GM12878 (cell line): Measurements from ENCODE around the gene MCM8. TPM values are rescaled to one million over a fixed set of nuclear protein-coding genes. Genes with fewer than 3 reads are reported as not detected.

Experiments used
- ATAC-seq: fragments of 200-7000 bp; cut with Tn5 transposase; 3 replicates; pipeline ENCODE4 v1.9.1; 2020; ENCODE audit warnings: mild to moderate bottlenecking, moderate library complexity
- BruUV-seq: library from RNA; stranded (reverse); fragments of 400-500 nt; replicated peaks from 2 replicates; lab custom pipeline; 2021; lab: Mats Ljungman, UMichigan
- CTCF ChIA-PET: fragments of 300-600 bp; sonication (Branson Sonifier 250); formaldehyde crosslinking; extraction: SDS; loops from one replicate; lab custom pipeline; 2021; ENCODE audit warnings: inconsistent platforms; lab: Yijun Ruan, JAX
- POLR2A ChIA-PET: fragments of 350-600 bp; formaldehyde crosslinking; extraction: SDS; loops from one replicate; lab custom pipeline; 2021; ENCODE audit warnings: inconsistent platforms; lab: Charles Lee
- RAD21 ChIA-PET: fragments of 300-600 bp; sonication (Branson Sonifier 250); formaldehyde crosslinking; loops from one replicate; lab custom pipeline; 2023; ENCODE audit warnings: antibody characterized with exemption; ENCODE audit not compliant: unreplicated experiment; lab: Charles Lee
- SMC1A ChIA-PET: fragments of 300-600 bp; sonication (Branson Sonifier 250); formaldehyde crosslinking; loops from one replicate; lab custom pipeline; 2023; ENCODE audit not compliant: unreplicated experiment, uncharacterized antibody; lab: Charles Lee
- DNase-seq: peaks from one replicate; pipeline ENCODE4 v3.0.0-alpha.2; 2011; ENCODE audit warnings: low read depth, low spot score
- FAIRE-seq: peaks from 3 replicates; lab custom pipeline; 2011; peaks lifted over from hg19 to GRCh38; lab: Jason Lieb, UNC
- H2AFZ ChIP-seq: 2 replicates; pipeline ENCODE4 v1.6.0; 2011; ENCODE audit warnings: low read depth, low read length, control low read depth; ENCODE audit not compliant: control insufficient read depth
- H3K27ac ChIP-seq: 2 replicates; pipeline ENCODE4 v1.5.1; 2011; ENCODE audit warnings: control low read depth; ENCODE audit not compliant: control insufficient read depth, insufficient read depth
- H3K27me3 ChIP-seq, 2 experiments: replicated peaks in 1 of 2; 2 replicates each; pipeline versions ENCODE4 v1.6.0 to v1.6.1; 2011; ENCODE audit warnings: low read length in 1 of 2; ENCODE audit not compliant: control insufficient read depth in 2 of 2, insufficient read depth in 2 of 2
- H3K36me3 ChIP-seq, 2 experiments: 2 replicates each; pipeline ENCODE4 v1.5.1; 2011; ENCODE audit warnings: low read length in 1 of 2; ENCODE audit not compliant: control insufficient read depth in 2 of 2, insufficient read depth in 2 of 2
- H3K4me1 ChIP-seq: 2 replicates; pipeline ENCODE4 v1.6.1; 2011; ENCODE audit warnings: mild to moderate bottlenecking, low read length, moderate library complexity, mixed read lengths; ENCODE audit not compliant: control insufficient read depth, insufficient read depth
- H3K4me2 ChIP-seq: 2 replicates; pipeline ENCODE4 v1.6.0; 2011; ENCODE audit warnings: control low read depth; ENCODE audit not compliant: control insufficient read depth, insufficient read depth
- H3K4me3 ChIP-seq: fragments of 200-600 bp; sonication (generic); 2 replicates; pipeline ENCODE4 v1.5.1; 2016
- H3K79me2 ChIP-seq: 2 replicates; pipeline ENCODE4 v1.6.0; 2011; ENCODE audit warnings: low read length; ENCODE audit not compliant: control insufficient read depth, insufficient read depth
- H3K9ac ChIP-seq: 2 replicates; pipeline ENCODE4 v1.8.0; 2011; ENCODE audit warnings: low read length, control low read depth, mixed read lengths; ENCODE audit not compliant: control insufficient read depth, insufficient read depth
- H3K9me3 ChIP-seq: replicated peaks from 3 replicates; pipeline ENCODE4 v1.5.1; 2011; ENCODE audit warnings: mild to moderate bottlenecking, low read length; ENCODE audit not compliant: control insufficient read depth, insufficient read depth
- H4K20me1 ChIP-seq: 2 replicates; pipeline ENCODE4 v1.6.0; 2011; ENCODE audit not compliant: control insufficient read depth, insufficient read depth
- EZH2 ChIP-seq: IDR thresholded peaks from 2 replicates; pipeline ENCODE4 v1.6.1; 2012; ENCODE audit warnings: low read depth, mild to moderate bottlenecking, control low read depth, inconsistent platforms, low read length, borderline replicate concordance; ENCODE audit not compliant: control insufficient read depth
- KLF5 ChIP-seq: fragments of 450-650 bp; IDR thresholded peaks from 2 replicates; pipeline ENCODE4 v1.6.1; 2014; ENCODE audit warnings: mild to moderate bottlenecking; ENCODE audit not compliant: partially characterized antibody
- NR2C1 ChIP-seq: fragments of 450-650 bp; IDR thresholded peaks from 2 replicates; pipeline ENCODE4 v1.6.1; 2017; ENCODE audit warnings: antibody characterized with exemption, mild to moderate bottlenecking, moderate library complexity
- POLR2AphosphoS2 ChIP-seq: IDR thresholded peaks from 2 replicates; pipeline ENCODE4 v1.6.1; 2011; ENCODE audit warnings: low read depth, mild to moderate bottlenecking, low read length, improper control_type of control experiment, moderate library complexity
- RAD51 ChIP-seq: fragments of 450-650 bp; IDR thresholded peaks from 2 replicates; pipeline ENCODE4 v1.6.1; 2016; ENCODE audit warnings: moderate library complexity, mild to moderate bottlenecking, inconsistent platforms
- ZNF24 ChIP-seq: fragments of 450-650 bp; IDR thresholded peaks from 2 replicates; pipeline ENCODE4 v1.6.1; 2017; ENCODE audit warnings: antibody characterized with exemption, mild to moderate bottlenecking
- ZSCAN29 ChIP-seq: fragments of 450-650 bp; IDR thresholded peaks from 2 replicates; pipeline ENCODE4 v1.6.1; 2017; ENCODE audit warnings: mild to moderate bottlenecking, moderate library complexity
- WGBS: methylation state at CpG from one replicate; pipeline ENCODE4 v1.1.6; 2016; ENCODE audit warnings: low lambda C conversion rate; ENCODE audit not compliant: insufficient replicate concordance, insufficient coverage; ENCODE audit errors: missing lambda C conversion rate; 5-methylcytosine and 5-hydroxymethylcytosine counted together
- in situ Hi-C: fragments of 300-500 bp; cut with MboI; formaldehyde crosslinking; loops from 9 replicates; pipeline ENCODE4 v1.14.3; 2018; ENCODE audit warnings: mixed read lengths
- intact Hi-C: fragments of 100-400 bp; cut with micrococcal nuclease; formaldehyde crosslinking; loops from one replicate; pipeline ENCODE4 v1.14.2; 2022; ENCODE audit not compliant: unreplicated experiment
- polyA plus RNA-seq, 11 experiments: library from polyadenylated mRNA; depleted of rRNA in 4 of 11; unstranded in 6 of 11; stranded (reverse) in 5 of 11; fragments of >200 nt; fragmentation: Nextera tagmentation in 4 of 11; fragmentation: Illumina TruSeq in 1 of 11; extraction: Ambion mirVana in 4 of 11; extraction: Trizol in 1 of 11; gene quantifications; 1 replicate in 1 of 11; 2 replicates in 10 of 11; pipeline versions ENCODE4 v1.2.1 to v1.2.3, GENCODE V29; 2011 to 2016; ENCODE audit warnings: inconsistent platforms in 2 of 11, missing spikeins in 2 of 11, low read depth in 1 of 11
- total RNA-seq, 4 experiments: library from RNA; depleted of rRNA in 3 of 4; stranded (reverse); fragments of >200 nt in 3 of 4; fragmentation: Illumina TruSeq in 1 of 4; extraction: Trizol in 1 of 4; gene quantifications; 2 replicates each; pipeline versions ENCODE4 v1.2.1 to v1.2.3, GENCODE V29; 2013 to 2021
- TF ChIP-seq, protein P1 (sequence below): IDR thresholded peaks from 2 replicates; pipeline ENCODE4 v1.6.1; 2011; ENCODE audit warnings: mild to moderate bottlenecking, low read depth, low read length, moderate library complexity; ENCODE audit not compliant: insufficient replicate concordance
- TF ChIP-seq, protein P2 (sequence below): fragments of 450-650 bp; IDR thresholded peaks from 2 replicates; pipeline ENCODE4 v1.6.1; 2017; ENCODE audit warnings: antibody characterized with exemption, mild to moderate bottlenecking, moderate library complexity

Gene MCM8
- total and polyA plus RNA-seq, 10 of the 15 experiments (the other 5 are each of a cell fraction or from before 2014, with no cell fraction given): 3.2 to 28.2 (median 16.0) TPM

DNA sequence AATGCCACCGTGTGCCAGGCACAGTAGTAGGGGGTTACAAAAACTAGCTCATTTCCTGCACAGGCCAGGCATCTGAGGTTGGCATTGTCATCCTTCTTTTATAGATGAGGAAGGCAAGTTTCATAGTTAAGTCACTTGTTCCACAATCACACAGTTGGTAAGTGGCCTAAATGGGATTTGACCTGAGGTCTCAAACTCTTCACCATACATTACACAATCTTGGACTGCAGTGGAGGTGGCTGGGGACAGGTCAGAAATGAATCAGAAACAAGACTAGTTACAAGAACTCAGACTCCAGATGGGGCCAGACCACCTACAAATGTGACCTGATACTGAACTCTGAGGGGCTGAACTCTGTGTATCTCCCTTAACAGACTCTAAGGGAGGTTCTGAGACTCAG lies 49.5 kb upstream of the MCM8 start (continued):
- TF ChIP-seq NR2C1: no peak
- TF ChIP-seq, all 136 proteins: peak for 0

DNA sequence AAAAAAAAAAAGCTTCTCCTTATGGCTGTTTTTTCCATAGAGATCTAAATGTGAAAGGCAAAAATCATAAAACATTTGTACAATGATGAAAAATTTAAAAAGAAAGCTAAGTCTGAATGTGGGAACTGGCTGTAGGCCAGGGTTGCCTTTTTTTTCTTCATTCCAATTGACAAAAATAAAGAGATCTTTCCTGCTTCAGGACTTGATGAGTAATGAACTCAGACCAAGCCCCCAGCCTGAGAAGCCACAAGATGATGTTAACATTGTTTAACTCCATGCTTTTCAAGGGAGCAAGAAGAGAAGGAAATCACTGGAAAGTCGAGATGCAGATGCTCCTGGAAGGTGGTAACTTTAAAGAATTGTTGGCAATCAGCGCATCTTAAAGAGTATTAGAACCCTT lies 41.5 kb upstream of the MCM8 start:
- Histone ChIP-seq H3K36me3 (no peaks in the 10 kb centered on the region), H4K20me1 (no peaks in the 10 kb centered on the region), H3K27me3 (peaks cover 3% of the 10 kb centered on the region in 2 experiments; a peak in 2 of 4 replicates), H3K79me2 (no peaks in the 10 kb centered on the region), H2AFZ (no peak overlapping the region), H3K4me3 (no peak overlapping the region), H3K9ac (no peak overlapping the region), H3K4me1 (no peaks in the 10 kb centered on the region), H3K27ac (no peak overlapping the region), H3K9me3 (no peaks in the 10 kb centered on the region), H3K4me2 (no peak overlapping the region)
- intact Hi-C loops: no loop called here
- TF ChIP-seq EZH2 (no peak), RAD51 (no peak), ZNF24 (no peak), POLR2AphosphoS2 (no peak), ZSCAN29 (no peak), KLF5 (no peak)
- TF ChIP-seq, protein P1, sequence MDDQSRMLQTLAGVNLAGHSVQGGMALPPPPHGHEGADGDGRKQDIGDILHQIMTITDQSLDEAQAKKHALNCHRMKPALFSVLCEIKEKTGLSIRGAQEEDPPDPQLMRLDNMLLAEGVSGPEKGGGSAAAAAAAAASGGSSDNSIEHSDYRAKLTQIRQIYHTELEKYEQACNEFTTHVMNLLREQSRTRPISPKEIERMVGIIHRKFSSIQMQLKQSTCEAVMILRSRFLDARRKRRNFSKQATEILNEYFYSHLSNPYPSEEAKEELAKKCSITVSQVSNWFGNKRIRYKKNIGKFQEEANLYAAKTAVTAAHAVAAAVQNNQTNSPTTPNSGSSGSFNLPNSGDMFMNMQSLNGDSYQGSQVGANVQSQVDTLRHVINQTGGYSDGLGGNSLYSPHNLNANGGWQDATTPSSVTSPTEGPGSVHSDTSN: no peak
- TF ChIP-seq, protein P2, sequence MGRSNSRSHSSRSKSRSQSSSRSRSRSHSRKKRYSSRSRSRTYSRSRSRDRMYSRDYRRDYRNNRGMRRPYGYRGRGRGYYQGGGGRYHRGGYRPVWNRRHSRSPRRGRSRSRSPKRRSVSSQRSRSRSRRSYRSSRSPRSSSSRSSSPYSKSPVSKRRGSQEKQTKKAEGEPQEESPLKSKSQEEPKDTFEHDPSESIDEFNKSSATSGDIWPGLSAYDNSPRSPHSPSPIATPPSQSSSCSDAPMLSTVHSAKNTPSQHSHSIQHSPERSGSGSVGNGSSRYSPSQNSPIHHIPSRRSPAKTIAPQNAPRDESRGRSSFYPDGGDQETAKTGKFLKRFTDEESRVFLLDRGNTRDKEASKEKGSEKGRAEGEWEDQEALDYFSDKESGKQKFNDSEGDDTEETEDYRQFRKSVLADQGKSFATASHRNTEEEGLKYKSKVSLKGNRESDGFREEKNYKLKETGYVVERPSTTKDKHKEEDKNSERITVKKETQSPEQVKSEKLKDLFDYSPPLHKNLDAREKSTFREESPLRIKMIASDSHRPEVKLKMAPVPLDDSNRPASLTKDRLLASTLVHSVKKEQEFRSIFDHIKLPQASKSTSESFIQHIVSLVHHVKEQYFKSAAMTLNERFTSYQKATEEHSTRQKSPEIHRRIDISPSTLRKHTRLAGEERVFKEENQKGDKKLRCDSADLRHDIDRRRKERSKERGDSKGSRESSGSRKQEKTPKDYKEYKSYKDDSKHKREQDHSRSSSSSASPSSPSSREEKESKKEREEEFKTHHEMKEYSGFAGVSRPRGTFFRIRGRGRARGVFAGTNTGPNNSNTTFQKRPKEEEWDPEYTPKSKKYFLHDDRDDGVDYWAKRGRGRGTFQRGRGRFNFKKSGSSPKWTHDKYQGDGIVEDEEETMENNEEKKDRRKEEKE: no peak
- ChIA-PET POLR2A (no interaction called here), RAD21 (no interaction called here), SMC1A (no interaction called here), CTCF (no interaction called here)
- no TSS peak for BruUV-seq
- DNase-seq (no peak), ATAC-seq (no peak), FAIRE-seq (no peak)
- in situ Hi-C loops: no loop called here
- 0% methylated on average over 2 of the region's 2 CpGs for WGBS
